Fibroblast of skin of left quadriceps (primary cell): ENCODE measurements around the gene RELL1.
A peak's percentile ranks its signal among the peaks of the same experiment; 100 is the strongest.

Experiments
- DNase-seq, 2 experiments: peaks; one replicate each; pipeline ENCODE4 v3.0.0-alpha.2; 2013; ENCODE audit warnings: low read depth in 2 of 2

Gene RELL1

GRCh38 chr4:37665333-37666320 lies 20.5 kb downstream of the RELL1 start:
- no peak for DNase-seq

GRCh38 chr4:37664696-37665095 lies 21.5 kb downstream of the RELL1 start:
- no peak for DNase-seq

- no peak for DNase-seq
Observed at GRCh38 chr4:37663552-37663951, 22.6 kb downstream of the RELL1 start.

GRCh38 chr4:37662861-37663390 lies 23.2 kb downstream of the RELL1 start:
- DNase-seq, result no peak

- no peak for DNase-seq
Observed at GRCh38 chr4:37662251-37662650, 23.9 kb downstream of the RELL1 start.

- DNase-seq, result peak in 1 of 2 experiments; percentile 35
Observed at GRCh38 chr4:37661772-37662171, 24.4 kb downstream of the RELL1 start.

GRCh38 chr4:37659696-37660095 lies 26.5 kb downstream of the RELL1 start:
- DNase-seq, result no peak

- DNase-seq, result no peak
Observed at GRCh38 chr4:37656649-37657048, 29.5 kb downstream of the RELL1 start.

- DNase-seq, result no peak
Observed at GRCh38 chr4:37653601-37654000, 32.6 kb downstream of the RELL1 start.

- DNase-seq, result no peak
Observed at GRCh38 chr4:37652747-37653527, 33.2 kb downstream of the RELL1 start.

GRCh38 chr4:37651781-37652377 lies 34.3 kb downstream of the RELL1 start:
- no peak for DNase-seq

- DNase-seq, result no peak
Observed at GRCh38 chr4:37650481-37650880, 35.7 kb downstream of the RELL1 start.

GRCh38 chr4:37649268-37649667 lies 36.9 kb downstream of the RELL1 start:
- DNase-seq, result no peak

GRCh38 chr4:37648084-37648817 lies 37.9 kb downstream of the RELL1 start:
- DNase-seq, result peak; percentile 32 to 40

GRCh38 chr4:37646247-37646646 lies 39.9 kb downstream of the RELL1 start:
- no peak for DNase-seq

GRCh38 chr4:37645736-37646135 lies 40.4 kb downstream of the RELL1 start:
- DNase-seq, result no peak

- no peak for DNase-seq
Observed at GRCh38 chr4:37644962-37645361, 41.2 kb downstream of the RELL1 start.

GRCh38 chr4:37641886-37642849 lies 44.0 kb downstream of the RELL1 start:
- DNase-seq, result no peak

GRCh38 chr4:37641352-37641751 lies 44.8 kb downstream of the RELL1 start:
- no peak for DNase-seq
